ENCODE data around the gene CYGB. TPM values are rescaled to one million over a fixed set of nuclear protein-coding genes. Genes with fewer than 3 reads are reported as not detected.

The CYGB gene
- 34.3 TPM for total RNA-seq
- long read RNA-seq, transcript CYGB-201 (4 exons, 2,158 nt) = major isoform, 21 of 36 reads
- long read RNA-seq, partial matches to known transcripts = 3 of 36 reads
- long read RNA-seq, other reads (novel, unspliced or antisense) = 10 of 36 reads

- Histone ChIP-seq H3K4me1 (peaks cover 31% of the 10 kb centered on the region), H3K4me3 (peak within 1 kb of the TSS; percentile 53), H3K27me3 (peaks cover 4% of the 10 kb centered on the region), H3K36me3 (no peaks in the 10 kb centered on the region), H3K27ac (peak within 1 kb of the TSS; percentile 51), H3K9me3 (no peaks in the 10 kb centered on the region)
- no peak for TF ChIP-seq CTCF (IDR thresholded peaks at IDR 0.05)
- intact Hi-C loops (cut with DNase I) = no loop called here
- DNase-seq = peak; percentile 75
- ATAC-seq = peak; percentile 35
Observed at GRCh38 chr17:76537578-76538280, at the start of gene CYGB. CYGB (minus strand) TSS chr17:76537709; CDS start chr17:76537542, 167 bp downstream.

DNA sequence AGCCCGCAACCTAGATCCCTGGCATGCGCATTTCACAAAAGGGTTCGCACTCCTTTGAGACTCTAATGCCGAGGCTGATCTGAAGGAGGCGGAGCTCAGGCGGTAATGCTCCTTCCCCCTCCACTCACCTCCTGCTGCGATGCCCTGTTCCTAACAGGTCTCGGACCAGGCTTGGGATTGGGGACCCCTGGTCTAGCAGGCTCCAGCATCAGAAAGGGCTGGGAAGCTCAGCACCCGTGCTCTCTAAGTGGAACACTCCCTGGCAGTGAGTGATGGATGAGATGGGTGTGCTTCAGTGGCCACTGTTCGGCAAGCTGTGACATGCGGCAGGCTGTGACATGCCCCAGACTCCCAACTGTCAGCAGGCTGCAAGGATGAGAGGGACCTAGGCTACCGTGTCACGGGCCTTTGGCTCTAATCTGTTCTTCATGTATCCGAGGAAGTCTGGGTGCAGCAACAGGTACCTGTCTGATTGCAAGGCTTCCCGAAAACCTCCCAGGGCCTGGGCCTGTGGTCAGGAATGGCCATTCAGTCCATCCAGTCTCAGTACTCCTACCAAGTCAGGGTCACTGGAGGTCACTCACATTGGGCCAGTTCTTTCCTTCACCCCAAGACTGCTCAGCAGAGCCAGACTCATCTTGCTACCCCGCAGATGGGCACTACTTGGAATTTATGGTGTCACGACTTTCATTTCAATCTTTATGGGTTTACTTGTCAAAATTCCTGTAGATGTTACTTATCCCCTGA, 49.4 kb upstream of the CYGB start:
- no peaks in the 10 kb centered on the region for H3K36me3 ChIP-seq
- H3K4me3 ChIP-seq = no peak overlapping the region
- no peak overlapping the region for H3K27ac ChIP-seq
- ATAC-seq (no peak), DNase-seq (peak; percentile 66)
- intact Hi-C loops (cut with DNase I) = no loop called here
- H3K27me3 ChIP-seq = peaks cover 6% of the 10 kb centered on the region
- peaks cover 6% of the 10 kb centered on the region for H3K4me1 ChIP-seq
- no peak for TF ChIP-seq CTCF (IDR thresholded peaks at IDR 0.05)
- H3K9me3 ChIP-seq = no peaks in the 10 kb centered on the region

- peak; percentile 94 for ATAC-seq
- Histone ChIP-seq H3K4me1 (peaks cover 6% of the 10 kb centered on the region), H3K27me3 (peaks cover 6% of the 10 kb centered on the region), H3K4me3 (peak within 1 kb of the TSS; percentile 77), H3K27ac (peak within 1 kb of the TSS; percentile 81), H3K9me3 (no peaks in the 10 kb centered on the region), H3K36me3 (no peaks in the 10 kb centered on the region)
- intact Hi-C loops (cut with DNase I) = no loop called here
- DNase-seq = peak; percentile 95
- TF ChIP-seq CTCF (IDR thresholded peaks at IDR 0.05) = peak; percentile 53
Observed at GRCh38 chr17:76585649-76586593, 48.4 kb upstream of the CYGB start, which contains the start of gene ST6GALNAC2. ST6GALNAC2 (minus strand) TSS chr17:76585860; CDS start chr17:76585808, 52 bp downstream.

DNA sequence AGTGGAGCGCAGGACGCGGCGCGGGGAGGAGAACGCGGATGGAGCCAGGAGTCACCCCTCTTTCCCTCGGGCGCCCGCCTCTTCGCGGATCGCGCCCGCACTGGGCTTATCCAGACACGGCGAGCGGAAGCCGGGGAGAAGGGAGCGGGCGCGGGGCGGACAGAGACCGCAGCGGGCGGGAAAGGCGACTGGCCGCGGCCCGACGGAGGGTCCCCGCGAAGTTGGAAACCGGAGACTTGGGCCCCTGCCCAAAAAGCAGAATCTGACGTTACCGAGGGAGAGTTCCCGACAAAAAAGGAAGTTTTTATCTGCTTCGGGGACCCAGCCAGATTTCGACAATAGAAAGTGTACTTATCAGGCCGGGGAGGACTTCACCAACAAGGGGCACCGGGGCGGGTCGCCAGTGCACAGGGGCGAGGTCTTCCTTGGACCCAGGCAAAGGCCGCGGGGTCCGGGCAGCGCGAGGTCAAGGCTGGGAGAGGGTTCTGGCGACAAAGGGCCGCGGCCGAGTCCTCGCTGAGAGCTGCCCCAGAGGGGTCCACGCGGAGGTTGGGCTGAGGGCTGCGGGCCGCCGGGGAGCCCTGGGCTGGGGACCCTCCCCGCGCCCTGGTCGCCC, 47.6 kb upstream of the CYGB start:
- peak; percentile 77 for DNase-seq
- peaks cover 6% of the 10 kb centered on the region for H3K4me1 ChIP-seq
- no peaks in the 10 kb centered on the region for H3K9me3 ChIP-seq
- no peaks in the 10 kb centered on the region for H3K36me3 ChIP-seq
- H3K27me3 ChIP-seq = peaks cover 6% of the 10 kb centered on the region
- peak overlapping the region; percentile 81 for H3K27ac ChIP-seq
- peak; percentile 40 for ATAC-seq
- TF ChIP-seq CTCF (IDR thresholded peaks at IDR 0.05) = no peak
- intact Hi-C loops (cut with DNase I) = no loop called here
- peak overlapping the region; percentile 77 for H3K4me3 ChIP-seq

Data from upper lobe of right lung (tissue), 1 donor.